22Rv1 (cell line): ENCODE results near the gene GHRHR.

Source experiments
- ZFX ChIP-seq: fragments of 450-650 bp; IDR thresholded peaks from 2 replicates; pipeline ENCODE4 v1.6.1; 2017; ENCODE audit warnings: antibody characterized with exemption, borderline replicate concordance
- TF ChIP-seq, protein P1 (sequence below): fragments of 450-650 bp; IDR thresholded peaks from 2 replicates; pipeline ENCODE4 v1.5.1; 2017; ENCODE audit warnings: mild to moderate bottlenecking

- TF ChIP-seq, protein P1, sequence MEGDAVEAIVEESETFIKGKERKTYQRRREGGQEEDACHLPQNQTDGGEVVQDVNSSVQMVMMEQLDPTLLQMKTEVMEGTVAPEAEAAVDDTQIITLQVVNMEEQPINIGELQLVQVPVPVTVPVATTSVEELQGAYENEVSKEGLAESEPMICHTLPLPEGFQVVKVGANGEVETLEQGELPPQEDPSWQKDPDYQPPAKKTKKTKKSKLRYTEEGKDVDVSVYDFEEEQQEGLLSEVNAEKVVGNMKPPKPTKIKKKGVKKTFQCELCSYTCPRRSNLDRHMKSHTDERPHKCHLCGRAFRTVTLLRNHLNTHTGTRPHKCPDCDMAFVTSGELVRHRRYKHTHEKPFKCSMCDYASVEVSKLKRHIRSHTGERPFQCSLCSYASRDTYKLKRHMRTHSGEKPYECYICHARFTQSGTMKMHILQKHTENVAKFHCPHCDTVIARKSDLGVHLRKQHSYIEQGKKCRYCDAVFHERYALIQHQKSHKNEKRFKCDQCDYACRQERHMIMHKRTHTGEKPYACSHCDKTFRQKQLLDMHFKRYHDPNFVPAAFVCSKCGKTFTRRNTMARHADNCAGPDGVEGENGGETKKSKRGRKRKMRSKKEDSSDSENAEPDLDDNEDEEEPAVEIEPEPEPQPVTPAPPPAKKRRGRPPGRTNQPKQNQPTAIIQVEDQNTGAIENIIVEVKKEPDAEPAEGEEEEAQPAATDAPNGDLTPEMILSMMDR: no peak
- no peak for TF ChIP-seq ZFX
Measured at GRCh38 chr7:30989824-30990672, 26.3 kb downstream of the GHRHR start.
